ENCODE measurements around the gene PTPRG.

The PTPRG gene

DNA sequence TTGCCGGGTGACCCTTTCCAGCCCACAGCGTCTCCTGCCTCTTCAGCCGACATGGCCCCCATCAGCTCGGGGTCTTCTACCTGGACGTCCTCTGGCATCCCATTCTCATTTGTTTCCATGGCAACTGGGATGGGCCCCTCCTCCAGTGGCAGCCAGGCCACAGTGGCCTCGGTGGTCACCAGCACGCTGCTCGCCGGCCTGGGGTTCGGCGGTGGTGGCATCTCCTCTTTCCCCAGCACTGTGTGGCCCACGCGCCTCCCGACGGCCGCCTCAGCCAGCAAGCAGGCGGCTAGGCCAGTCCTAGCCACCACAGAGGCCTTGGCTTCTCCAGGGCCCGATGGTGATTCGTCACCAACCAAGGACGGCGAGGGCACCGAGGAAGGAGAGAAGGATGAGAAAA lies 641.8 kb downstream of the PTPRG start:
- no peak for DNase-seq

DNA sequence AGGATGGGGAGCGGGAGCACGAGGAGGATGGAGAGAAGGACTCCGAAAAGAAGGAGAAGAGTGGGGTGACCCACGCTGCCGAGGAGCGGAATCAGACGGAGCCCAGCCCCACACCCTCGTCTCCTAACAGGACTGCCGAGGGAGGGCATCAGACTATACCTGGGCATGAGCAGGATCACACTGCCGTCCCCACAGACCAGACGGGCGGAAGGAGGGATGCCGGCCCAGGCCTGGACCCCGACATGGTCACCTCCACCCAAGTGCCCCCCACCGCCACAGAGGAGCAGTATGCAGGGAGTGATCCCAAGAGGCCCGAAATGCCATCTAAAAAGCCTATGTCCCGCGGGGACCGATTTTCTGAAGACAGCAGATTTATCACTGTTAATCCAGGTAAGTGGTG lies 642.2 kb downstream of the PTPRG start:
- no peak for DNase-seq

DNA sequence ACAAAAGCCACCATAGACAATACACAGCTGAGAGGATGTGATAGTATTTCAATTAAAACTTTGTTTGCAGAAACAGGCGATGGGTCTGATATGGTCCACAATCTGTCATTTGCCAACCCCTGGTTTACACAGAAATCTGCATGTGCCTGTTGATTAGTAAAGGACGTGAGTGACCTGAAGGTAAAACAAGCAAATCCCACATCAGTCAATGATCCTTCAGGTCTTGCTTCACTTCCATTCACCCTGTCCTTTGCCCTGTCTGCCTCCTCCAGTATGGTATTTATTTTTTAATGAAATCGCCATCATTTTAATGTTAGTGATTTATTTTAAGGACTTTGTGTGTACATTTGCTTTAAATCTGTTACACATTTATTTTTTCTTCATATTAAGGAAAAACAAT lies 645.8 kb downstream of the PTPRG start:
- DNase-seq: no peak

DNA sequence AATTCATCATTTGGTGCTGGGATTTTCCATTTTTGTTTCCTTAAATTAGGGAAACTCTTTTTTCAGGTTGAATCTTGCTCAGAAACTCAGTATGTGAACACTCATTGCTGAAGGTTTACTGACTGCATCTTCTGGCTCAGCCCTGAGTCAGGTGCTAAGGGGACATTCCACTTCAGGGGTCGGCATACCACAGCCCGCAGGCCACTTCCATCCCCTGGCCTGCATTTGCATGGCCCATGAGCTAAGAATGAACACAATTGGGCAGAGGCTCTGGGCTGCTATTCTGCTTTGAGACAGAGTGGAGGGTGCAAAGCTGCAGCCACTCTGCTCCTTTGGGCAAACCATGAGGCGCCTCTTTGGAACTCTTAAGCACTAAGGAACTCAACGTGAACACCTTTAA lies 647.0 kb downstream of the PTPRG start:
- DNase-seq: no peak

DNA sequence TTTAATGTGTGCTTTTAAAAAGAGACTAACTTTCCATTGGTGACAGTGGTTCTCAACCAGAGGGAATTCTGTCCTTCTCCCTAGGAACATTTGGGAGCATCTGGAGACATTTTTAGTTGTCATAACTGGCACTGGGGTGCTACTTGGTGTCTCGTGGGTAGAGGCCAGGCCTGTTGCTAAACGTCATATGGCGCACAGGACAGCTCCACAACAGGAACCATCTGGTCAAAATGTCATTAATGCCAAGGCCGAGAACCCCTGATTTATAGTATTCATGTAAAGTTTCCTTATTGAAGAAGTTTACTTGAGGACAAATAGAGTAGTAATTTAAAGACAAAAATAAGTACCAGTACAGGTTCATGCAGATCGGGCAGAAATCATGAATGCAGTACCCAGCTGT lies 647.7 kb downstream of the PTPRG start:
- no peak for DNase-seq

DNA sequence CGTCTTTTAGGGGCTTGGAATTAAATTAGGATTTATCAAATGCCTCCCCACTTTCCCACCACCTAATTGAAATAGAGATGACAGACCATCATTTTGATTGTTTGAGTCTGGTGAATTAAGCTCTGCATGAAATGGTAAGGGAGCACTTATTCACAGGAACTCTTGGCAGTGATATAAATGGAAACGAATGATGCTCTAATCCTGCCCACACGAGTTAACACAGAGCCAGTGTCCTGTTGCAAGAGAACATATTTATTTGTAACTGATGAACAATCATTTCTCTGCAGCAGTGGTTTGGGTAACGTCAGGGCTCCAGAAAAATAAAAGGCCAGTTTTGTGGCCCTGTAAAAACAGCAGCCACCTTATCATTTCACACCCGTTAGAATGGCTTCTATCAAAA lies 648.6 kb downstream of the PTPRG start:
- no peak for DNase-seq

DNA sequence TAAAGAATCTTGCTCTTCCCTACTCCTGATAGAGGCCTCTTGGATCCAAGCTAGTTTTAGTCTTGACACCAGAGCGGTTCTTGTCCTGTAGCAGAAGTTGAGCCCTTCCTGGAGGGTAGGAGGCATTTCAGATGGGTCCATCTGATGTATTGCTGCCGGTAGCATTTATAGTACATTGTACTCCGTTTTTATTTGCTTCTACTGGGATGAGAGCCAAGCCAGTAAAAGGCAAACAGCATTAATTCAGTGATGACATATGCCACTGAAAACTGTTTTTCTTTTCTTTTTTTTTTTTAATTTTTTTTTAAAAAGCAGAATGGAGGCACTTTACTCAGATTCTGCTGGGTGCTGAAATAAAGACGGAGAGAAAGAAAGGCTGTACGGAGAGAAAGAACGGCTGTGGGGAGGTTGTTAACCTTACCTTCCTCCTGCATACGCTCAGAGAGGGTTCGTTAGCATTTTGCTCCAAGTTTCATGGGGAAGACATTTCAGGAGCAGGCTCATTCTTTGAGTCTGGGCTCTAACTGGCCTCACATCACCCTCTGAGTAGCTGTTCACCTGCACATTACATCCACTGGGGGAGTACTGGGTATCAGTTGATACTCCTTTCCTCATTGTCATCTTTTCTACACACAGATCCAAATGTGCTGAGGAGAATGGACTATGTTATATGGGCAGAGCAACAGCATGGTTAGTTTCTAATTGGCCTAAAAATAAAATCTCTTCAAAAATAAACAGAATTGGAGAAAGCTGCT lies 650.5 kb downstream of the PTPRG start:
- DNase-seq: no peak

DNA sequence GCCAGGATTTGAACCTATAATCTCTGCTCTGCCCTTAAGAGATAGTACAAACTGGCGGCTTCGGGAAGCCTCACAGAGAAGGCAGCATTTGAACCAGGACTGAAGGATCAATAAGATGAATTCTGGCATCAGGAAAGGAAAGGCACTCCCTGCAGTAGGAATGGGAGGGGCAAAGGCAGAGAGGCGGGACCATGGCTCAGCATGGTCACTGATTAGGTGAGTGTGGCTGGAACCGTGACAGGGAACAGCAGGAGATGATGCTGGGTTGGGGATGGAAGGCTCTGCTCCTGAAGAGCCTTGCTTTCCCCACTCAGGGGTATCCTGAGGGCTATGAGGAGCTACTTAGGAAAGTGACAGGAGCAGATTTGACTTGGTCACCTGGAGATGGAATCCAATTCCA lies 653.5 kb downstream of the PTPRG start:
- DNase-seq: no peak

DNA sequence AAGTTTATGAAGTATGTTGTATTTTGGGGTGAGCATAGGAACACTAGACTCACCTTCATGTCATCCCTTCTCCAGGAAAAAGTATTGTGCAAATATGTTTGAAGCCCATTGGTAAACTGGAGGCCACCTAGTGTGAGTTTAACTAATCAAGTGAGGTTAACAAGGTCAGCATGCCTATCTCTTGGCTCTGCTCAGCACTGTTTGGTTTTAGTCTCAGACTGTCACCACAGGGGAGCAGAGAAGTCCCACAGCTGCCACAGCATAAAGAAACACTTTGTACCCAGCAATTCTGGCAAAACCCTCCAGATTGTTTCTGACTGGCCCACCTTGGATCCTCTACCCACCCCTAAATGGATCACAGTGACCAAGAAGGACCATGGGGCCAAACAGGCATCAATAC lies 659.2 kb downstream of the PTPRG start:
- DNase-seq: no peak

DNA sequence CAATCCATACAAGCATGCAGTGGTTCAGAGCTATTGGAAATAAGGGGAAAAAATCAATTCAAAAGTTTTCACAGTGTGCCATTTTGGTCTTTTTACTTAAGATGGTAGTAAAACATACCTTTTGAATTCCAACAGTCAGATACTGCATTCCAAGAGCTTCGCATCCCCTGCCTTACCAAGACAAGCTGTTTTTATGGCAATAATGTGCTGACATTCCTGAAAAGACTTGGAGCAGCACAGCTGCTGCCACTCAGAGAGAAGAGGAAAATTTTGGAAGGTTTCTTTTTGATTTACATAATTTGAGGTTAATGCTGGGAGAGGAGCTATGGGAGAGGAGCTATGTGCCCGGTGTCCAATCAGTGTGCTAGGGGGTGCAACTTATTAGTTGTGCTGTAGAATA lies 663.7 kb downstream of the PTPRG start:
- DNase-seq: peak; percentile 14

DNA sequence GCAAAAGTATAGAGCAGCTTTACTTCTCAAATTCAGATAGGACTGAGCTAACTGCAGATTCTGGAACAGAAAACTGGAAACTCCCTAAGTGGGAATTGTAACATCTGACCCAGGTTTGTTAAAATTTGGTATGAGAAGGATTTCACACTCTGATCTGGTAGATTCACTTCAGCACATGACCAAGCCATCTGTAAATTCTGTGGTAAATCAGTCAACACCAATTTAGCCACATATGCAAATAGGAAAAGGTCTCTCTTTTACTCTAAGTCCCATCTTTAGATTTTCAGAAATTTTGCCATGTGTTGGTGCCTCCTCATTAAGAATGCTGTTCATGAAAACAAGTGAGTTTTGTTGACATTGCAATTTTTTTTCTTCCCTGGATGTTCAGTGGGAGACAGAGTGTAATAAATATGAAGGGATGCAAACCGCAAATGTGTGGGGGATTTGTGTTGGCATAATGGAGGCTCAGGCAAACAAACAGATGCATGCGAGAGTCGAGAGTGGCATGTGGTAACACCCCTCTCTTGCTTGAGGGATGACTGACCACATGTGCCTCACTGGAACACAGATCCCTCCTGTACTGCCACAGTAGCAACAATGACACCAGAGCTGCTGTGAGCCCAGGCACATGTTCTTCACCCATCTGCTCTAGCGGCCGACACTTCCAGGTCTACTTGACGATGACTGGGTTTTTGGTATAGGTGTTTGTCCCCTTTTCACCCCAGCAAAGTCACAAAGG lies 665.4 kb downstream of the PTPRG start:
- no peak for DNase-seq

DNA sequence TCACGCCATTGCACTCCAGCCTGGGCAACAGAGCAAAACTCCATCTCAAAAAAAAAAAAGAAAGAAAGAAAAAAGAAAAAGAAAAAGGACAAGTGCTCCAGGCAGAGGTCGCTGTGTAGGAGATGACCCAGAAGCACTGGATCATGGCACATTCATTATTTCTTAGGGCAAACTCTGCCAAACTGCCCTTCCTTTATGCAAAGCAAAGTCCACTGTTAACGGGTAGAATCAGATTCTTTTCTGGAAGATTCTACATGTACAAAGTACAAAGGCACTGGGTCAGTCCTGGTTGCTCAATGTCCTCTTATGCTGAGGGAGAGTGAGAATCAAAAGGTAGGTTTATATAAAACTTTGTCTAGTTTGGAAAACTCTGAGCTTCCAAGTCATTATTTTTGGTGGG lies 667.1 kb downstream of the PTPRG start:
- DNase-seq: no peak

DNA sequence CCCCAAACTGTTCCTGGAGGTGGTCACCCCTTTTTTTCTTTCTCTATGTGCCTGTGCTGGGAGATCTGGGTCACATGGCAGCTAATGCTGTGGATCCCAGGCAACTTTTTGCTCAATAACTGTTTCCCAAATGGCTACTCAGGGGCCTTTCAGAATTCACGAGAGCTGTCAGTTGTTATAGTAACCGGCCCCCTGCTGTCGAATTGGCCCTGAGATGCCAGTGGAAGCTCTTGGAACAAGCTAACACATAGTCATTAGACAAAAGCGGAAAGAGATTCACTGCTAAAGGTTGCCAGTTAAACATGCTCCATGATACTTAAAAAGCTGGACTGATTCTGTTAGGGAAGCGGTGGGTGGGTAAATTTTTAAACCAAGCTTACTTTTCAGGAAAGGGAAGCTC lies 667.8 kb downstream of the PTPRG start:
- no peak for DNase-seq

DNA sequence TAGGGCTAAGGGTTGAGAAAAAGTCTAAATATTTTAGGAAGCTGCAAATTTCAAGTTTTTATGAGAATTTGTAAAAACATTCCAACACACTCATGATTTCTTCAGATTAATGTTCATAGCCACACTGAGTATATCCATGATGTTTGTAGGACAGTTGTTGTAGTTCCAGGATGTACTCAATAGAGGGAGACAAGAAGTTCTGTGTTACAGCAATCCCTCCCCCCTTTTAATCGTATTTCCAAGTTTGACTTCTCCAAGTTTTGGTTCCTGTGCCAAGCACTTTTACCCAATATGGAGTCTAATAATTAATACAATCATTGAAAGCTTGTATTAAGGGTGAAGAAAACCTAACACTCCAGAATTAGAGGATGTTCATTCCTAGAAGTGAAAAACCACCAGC lies 668.5 kb downstream of the PTPRG start:
- DNase-seq: peak; percentile 13

DNA sequence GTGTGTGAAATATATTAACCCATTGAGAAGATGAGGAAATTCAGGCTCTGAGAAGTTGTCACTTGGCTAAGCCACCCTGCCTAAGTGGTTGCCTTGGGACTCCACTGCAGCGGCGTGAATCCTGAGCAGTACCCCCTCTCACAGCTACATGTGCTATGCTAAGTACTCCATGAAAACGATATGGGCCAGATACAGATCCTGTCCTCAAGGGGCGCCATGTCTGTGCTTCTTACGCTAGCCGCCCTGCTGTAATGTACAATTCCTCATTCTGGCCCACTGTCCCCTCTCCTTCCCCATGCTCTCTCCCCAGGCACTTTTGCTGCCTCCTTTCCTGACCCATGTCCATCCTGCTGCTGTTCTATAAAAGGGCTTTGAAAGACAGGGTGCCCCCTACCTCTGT lies 671.7 kb downstream of the PTPRG start:
- no peak for DNase-seq

DNA sequence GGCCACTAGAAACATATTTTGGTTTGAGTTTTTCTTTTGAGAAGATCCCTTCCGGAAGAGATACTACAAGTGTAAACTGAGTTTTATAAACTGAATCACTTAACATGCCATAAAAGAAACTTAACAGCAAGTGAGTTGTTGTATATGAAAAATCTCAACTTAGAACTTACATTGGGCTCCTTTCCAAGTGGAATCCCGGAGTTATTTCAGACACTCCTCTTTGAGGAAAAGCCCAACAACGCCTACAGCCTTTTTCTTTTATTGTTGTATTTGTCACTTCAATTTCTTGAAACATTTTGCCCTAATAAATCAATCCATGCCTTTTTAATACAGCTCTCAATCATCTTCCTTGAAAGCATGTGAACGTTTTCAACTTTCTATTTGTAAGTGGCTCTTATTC lies 674.6 kb downstream of the PTPRG start:
- no peak for DNase-seq

DNA sequence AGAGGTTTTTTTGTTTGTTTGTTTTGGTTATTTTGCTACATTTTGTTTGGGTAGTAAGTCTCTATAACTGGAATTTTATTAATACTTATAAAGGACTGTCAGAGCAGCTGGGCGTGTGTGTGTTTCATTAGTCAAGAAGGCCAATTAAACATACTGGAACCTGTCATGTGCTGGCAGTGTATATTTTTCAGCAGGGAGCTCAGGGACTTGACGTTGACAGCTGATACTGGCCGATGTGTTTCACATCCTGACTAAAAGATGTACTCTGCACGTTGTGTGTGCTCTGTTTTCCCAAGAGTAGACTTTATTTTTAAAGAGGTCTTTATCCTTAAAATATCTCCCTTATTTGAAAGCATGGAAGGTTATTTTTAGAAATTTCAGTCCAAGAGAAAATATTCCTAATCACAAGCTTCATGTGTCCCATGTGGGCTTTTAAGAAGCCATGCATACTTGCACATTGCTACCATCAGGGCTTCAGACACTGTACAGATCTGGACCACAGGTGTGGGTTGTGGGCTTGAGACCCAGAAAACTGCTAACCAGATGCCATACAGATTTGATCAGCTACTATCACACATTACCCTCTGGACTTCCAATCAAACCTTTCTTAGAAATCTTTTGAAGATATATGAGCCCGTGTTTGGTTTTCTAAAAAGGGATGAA lies 676.0 kb downstream of the PTPRG start:
- no peak for DNase-seq

DNA sequence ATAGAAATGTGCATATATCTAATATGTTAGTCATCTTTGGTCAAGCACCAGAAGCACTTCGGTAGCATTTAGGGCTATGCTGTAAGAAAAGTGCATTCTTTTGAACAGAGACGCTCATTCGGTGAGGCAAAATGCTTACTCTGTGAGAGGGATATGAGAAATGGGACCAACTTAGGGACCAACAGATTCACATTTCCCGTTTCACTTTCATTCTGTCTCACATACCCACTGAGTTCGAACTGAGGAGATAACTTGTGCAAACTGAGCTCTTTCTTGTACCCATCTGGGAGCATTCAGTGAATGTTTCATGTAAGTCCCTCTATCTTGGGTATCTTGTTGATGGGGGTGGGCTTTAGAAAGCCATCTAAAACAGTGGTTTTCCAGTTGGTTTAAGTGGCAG lies 676.6 kb downstream of the PTPRG start:
- no peak for DNase-seq

DNA sequence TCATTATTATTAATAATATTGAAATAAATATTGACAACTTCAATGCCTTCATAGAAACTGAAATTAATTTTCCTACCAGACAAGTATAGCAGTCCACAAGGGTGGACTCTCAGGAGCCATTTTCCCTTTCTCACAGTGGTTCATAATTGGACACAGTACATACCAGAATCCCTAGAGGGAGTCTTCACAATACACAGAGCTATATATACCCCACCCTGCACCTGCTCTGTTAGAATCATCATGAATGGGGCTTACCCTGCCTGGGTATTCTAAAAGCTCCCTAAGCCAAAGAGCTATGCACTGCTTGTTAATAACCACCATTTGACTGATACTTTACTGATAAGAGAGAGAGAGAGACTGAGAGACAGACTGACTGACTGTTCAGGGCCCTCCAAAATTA lies 677.1 kb downstream of the PTPRG start:
- no peak for DNase-seq

DNA sequence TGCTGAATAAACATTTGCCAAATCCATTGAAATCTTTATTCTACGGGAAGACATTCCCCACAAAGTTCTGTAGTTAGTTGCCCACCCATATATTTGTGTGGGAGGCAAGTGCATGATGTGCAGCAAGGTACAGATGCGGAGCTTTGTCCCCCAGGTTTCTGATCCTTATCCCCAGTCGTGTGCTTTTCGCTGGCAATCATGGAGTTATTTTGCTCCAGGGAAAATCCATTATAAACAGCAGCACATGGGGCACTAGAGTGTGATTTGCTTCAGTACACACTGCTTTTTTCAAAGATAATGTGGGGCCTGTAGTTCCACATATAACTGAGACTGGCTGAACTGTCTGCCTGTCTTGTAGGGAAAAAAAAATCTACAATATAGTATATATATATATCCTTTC lies 679.9 kb downstream of the PTPRG start:
- DNase-seq: no peak

DNA sequence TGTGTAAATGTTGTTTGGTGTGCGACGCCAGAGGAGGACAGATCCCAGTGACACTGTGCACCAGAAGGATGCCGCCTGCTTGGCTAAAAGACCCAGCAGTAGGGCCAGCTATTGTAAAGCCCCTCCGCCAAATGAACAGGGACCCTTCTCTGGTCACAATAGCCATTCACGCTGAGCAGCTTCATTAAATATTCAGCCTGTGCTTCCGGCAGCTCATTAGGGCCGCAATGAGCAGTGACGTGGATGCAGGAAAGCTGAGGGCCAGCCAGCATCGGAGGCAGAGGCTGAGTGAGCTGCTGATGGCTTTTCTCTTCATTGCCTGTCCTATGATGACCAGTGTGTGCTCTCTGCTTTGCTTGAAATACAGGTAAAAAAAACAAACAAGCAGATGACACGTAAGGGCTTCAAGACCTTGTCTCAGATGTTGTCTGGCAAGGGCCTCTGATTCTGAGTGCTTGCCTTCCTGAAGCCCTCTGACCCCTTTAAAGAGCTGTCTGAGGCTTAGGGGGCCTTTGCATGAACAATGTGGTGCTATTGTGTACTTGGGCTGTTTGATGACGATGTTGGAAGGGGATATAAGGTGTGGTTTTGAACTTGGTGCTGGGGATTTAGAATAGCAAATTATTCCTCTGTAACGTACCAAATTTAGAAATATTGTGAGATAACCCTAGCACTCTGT lies 681.6 kb downstream of the PTPRG start:
- no peak for DNase-seq

DNA sequence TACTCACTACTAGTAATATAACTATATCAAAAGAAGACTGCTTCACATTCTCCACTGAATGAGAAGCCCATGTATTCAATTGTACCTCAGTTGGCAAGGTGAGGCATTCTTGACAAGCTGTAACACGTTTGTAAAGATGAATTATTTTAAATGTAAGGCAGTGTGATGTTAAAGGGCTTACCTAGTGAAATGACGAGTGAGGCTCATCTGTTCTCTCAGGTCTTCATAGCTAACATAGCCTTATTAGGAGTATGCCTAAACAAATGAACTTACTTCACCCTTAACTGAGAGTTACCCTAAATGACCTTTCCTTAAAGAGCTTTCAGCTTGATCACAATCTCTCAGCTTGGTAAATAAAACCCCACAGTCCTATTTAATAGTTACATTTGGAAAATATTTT lies 684.7 kb downstream of the PTPRG start:
- no peak for DNase-seq

DNA sequence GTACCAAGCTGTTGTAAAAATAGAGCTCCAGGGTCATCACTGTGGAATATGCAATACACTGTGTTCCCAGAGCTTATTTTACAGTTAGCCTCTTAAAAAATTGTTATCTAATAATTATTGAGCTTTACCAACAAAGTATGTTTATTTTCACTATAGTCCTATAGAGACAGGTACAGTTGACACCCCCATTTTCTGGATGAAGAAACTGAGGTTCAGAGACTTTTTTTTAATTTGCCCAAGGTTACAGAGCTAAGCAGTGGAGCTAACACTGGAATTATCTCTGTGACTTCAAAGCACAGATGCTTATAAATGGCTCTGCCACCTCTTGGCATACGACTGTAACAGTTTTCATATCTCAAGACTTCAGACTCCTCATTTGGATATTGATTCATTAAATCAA lies 685.6 kb downstream of the PTPRG start:
- no peak for DNase-seq

All from fibroblast of skin of back (primary cell).